K562 (cell line): ENCODE results near the gene LTBR.

Experiments
- BHLHE40 ChIP-seq: IDR thresholded peaks from 2 replicates; pipeline ENCODE4 v1.6.1; 2011; ENCODE audit warnings: low read length, improper control_type of control experiment
- CTCF ChIP-seq, 3 experiments: IDR thresholded peaks in 2 of 3; conservative IDR thresholded peaks in 1 of 3; 2 replicates each; pipeline ENCODE4 v1.5.1; 2011 to 2012; ENCODE audit warnings: low read length in 3 of 3, mild to moderate bottlenecking in 3 of 3, control low read depth in 2 of 3, improper control_type of control experiment in 1 of 3, inconsistent platforms in 1 of 3, low read depth in 1 of 3, mixed read lengths in 1 of 3, moderate library complexity in 1 of 3; ENCODE audit not compliant: insufficient read depth in 2 of 3
- KDM1A ChIP-seq, 2 experiments: fragments of 450-650 bp; IDR thresholded peaks; 2 replicates each; pipeline ENCODE4 v1.6.1; 2016; ENCODE audit warnings: mild to moderate bottlenecking in 2 of 2
- POLR2AphosphoS5 ChIP-seq: IDR thresholded peaks from 2 replicates; pipeline ENCODE4 v1.6.1; 2011; ENCODE audit warnings: mild to moderate bottlenecking, low read depth, low read length, moderate library complexity; ENCODE audit not compliant: control insufficient read depth, insufficient read depth
- RAD21 ChIP-seq, 2 experiments: fragments of 250-450 bp in 1 of 2; fragments of 450-650 bp in 1 of 2; sonication (Bioruptor Pico) in 1 of 2; formaldehyde crosslinking in 1 of 2; IDR thresholded peaks in 1 of 2; conservative IDR thresholded peaks in 1 of 2; 2 replicates each; pipeline versions ENCODE4 v1.4.0 to v1.8.0; 2020 to 2022; ENCODE audit warnings: mild to moderate bottlenecking in 2 of 2, moderate library complexity in 1 of 2

GRCh38 chr12:6351622-6352021, 32.3 kb upstream of the LTBR start:
- TF ChIP-seq KDM1A (IDR thresholded peaks at IDR 0.05), result no peak
- no peak for TF ChIP-seq RAD21 (CRISPR knock-in tag; conservative IDR thresholded peaks at IDR 0.05 in 1 of 2, IDR thresholded peaks at IDR 0.05 in 1 of 2)
- no peak for TF ChIP-seq POLR2AphosphoS5
- TF ChIP-seq CTCF (IDR thresholded peaks at IDR 0.05 in 2 of 3, conservative IDR thresholded peaks at IDR 0.05 in 1 of 3; ENCODE audit: insufficient read depth in 2 of 3, low read depth in 1 of 3, low read length in 3 of 3), result no peak
- no peak for TF ChIP-seq BHLHE40
